ENCODE measurements around the gene TUB.

The TUB gene

DNA sequence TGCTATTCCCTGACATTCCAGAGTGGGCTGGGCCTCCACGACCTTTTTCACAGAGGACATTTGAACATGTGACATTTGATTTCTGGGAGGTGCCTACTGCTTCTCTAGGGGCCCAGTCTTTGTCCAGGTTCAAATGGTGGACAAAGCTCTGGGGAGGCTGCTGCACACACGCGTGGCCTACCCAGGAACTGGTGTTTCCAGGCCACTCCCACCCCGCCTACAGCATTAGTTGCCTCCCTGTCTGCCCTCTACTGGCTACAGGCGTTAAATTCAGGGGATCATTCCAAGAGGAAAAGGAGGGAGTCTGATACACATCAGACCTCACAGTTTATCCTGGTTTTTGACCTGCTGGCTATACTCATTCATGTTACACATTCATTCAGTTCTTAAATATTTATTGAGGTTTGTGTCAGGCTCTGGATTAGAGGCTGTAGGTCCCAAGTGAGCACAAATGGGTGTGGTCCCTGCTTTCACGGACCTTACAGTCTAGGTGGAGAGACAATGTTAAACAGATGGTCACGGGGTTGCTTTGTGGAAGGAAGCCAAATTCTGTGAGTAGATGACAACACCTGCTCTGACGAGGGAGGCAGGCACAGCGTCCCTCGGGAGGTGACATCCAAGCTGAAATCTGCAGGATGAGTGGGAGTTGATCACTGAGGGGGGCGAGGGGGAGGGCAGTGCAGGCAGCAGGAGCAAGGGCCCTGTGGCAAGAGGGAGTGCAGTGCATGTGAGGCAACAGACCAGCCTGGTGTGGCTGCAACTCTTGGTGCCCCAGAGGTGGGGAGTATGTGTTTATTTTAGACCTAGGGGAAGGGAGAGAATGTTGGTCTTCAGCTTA lies 11.8 kb downstream of the TUB start:
- DNase-seq, result no peak

DNA sequence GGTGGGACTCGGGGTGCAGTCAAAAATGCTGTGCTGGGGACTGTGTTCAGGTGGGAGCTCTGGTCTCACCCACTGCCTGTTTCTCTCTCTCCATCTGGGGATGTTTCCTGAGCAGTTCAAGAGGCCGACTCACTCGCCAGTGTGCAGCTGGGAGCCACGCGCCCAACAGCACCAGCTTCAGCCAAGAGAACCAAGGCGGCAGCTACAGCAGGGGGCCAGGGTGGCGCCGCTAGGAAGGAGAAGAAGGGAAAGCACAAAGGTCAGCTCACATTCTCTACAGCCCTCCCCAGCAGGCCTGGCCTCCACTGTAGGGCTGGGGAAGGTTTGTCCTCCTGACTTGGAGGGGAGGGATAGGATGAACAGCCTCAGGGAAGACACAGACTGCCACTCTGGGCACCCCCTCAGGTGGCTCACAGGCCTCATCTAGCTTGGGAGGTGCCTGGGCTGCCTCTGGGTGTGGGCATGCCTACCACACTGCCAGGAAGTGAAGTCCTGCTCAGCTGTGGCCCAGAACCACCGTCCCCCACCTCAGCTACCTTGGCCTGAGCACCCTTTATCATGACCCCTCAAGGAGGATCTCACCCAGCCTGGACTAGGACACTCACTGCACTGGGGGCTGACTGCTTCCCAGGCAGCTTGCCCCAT lies 13.0 kb downstream of the TUB start:
- no peak for DNase-seq

DNA sequence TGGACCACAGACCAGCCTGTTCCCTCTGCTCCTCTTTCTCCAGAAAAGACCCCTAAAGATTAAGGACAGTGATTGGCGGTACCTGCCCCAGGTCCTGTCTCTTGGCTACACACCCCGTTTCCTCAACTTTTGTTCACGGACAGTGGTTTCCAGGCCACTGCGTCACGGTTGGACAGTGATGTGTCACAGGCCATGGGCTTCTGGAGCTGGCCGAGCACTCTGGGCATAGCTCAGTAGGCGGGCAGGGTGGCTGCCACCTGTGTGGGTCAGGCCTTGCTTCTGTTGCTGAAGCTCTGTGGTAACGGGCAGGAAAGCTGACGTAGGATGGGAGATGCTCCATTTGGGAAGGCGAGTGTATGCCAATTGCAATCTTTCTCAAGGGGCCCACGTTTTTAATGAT lies 13.6 kb downstream of the TUB start:
- DNase-seq, result no peak

DNA sequence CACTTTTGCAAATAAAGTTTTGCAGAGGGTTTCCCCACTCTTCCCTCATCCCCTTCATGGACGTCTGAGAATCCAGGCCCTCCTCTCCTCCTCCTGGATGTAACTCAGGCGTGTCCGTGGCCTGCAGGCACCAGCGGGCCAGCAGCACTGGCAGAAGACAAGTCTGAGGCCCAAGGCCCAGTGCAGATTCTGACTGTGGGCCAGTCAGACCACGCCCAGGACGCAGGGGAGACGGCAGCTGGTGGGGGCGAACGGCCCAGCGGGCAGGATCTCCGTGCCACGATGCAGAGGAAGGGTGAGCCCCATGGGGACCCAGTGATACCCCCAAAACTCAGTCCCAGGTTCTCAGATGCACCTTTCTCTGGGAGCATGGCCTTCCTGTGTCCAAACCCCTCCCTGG lies 14.4 kb downstream of the TUB start:
- DNase-seq, result no peak

DNA sequence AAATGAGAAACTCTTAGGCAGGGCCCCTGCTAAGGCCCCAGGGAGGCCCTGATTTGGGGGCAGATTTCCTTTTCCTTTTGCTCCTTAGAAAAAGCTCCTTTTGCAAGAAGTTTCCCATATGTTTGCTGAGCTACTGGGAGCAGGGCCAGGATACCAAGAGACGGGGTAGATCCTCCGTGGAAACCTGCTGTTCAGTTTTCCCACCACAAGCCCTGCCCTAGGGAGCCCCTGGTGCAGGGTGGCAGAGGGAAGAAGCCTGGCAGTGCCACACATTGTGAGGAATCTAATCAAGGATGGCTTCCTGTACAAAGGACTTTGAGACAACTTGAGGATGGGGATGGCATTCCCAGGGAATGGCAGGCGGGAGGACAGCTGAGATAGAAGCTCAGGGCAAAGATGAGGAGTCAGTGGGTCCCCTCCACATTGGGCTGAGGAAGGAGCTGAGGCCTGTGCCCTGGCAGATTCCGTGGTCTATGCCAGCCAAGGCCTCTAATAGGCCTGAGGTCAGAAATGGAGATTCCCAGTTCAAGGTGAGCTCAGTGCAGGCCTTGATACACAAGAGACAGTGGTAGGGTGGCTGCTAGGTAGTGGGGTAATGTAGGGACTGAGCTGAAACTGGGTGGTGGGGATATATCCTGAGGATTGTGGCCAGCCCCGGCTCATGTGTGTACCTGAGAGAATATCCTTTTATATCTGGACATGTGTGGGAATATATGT lies 15.0 kb downstream of the TUB start:
- DNase-seq, result no peak

DNA sequence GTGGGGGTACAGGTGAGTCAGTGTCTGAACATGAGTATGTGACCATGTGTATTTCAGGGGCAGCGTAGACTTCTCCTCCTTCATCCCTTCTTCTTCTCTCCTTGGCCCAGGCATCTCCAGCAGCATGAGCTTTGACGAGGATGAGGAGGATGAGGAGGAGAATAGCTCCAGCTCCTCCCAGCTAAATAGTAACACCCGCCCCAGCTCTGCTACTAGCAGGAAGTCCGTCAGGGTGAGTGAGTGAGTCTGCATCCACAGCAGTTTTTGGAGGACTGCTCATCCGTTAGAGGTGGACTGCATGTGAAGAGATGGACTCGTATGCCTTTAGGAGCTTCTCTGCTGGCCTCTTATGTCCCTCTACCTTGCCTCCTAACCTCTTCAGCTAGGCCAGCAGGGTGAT lies 15.6 kb downstream of the TUB start:
- DNase-seq, result no peak

DNA sequence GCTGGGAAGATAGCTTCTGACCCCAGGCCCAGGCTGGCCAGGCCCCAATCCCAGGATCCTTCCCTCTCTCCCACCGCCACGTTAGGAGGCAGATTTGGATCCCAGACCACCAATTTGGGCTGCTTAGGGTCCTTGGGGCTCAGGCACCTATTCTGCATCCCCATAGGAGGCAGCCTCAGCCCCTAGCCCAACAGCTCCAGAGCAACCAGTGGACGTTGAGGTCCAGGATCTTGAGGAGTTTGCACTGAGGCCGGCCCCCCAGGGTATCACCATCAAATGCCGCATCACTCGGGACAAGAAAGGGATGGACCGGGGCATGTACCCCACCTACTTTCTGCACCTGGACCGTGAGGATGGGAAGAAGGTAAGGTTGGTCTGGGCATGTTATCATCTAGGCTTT lies 16.1 kb downstream of the TUB start:
- DNase-seq, result no peak

DNA sequence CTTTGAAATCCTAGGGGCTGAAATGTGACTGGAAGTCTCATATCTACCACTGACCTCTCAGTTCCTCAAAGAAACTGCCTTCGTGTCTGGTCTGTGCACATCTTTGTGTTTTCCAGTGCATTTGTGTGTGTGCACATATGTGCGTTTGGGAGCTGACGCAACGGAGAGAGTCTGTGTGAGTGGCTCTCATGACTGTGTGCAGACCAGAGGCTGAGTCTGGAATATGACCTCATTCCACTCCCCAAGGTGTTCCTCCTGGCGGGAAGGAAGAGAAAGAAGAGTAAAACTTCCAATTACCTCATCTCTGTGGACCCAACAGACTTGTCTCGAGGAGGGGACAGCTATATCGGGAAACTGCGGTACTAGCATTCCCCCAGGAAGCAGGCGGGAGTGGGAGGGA lies 16.5 kb downstream of the TUB start:
- no peak for DNase-seq

DNA sequence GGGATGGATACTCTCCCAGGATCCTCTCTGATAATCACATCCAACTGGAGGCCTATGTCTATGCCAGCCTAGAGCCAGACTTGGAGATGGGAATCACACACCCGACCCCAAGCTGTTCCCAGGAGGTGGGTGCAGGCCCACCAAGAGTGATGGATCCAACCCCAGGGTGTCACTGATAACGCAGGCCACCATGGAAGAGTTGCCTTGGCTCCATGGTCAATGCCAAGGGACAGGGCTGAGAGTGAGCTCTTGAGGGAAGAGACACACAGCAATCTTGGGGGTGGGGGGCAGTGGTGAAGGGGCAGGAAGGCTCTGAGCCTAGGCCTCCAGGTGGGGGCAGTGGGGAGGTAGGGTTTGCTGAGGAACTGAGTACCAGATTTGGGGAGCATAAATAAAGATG lies 16.9 kb downstream of the TUB start:
- no peak for DNase-seq

DNA sequence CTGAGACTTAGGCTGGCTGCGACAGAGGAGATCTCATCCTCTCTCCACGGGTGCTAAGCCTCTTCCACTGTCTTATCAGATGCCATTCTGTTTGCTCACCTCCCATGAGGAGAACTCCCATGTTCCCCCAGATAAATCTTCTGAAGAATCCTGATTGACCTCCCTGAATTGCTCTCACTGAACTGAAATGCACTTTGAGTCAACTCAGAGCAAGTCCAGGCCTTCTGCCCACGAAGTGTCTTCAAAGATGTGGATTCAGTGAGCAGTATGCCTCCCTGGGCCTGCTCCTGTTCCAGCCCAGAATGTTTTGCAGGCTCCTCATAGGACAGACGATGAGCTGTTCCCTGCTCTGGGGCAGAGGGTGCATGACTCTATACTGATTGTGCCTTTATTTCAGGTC lies 17.4 kb downstream of the TUB start:
- no peak for DNase-seq

DNA sequence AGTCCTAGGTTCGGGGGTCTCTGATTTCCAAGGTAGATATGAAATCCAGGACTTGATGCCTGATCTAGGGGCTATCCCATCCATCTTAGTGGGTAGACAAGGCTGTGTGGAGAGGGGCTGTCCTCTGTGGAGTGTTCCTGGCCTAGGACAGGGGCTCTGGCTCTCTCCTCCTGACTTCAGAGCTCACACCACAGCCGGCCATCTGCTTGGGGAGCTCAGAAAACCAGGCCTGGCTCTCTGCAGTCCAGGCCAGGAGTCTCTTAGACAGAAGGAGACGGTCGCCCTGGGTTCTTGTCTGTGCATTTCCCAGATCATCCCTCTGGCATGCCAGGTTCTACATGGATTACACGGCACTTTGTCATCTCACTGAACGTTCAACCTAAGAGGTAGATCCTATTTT lies 17.9 kb downstream of the TUB start:
- DNase-seq, result no peak

DNA sequence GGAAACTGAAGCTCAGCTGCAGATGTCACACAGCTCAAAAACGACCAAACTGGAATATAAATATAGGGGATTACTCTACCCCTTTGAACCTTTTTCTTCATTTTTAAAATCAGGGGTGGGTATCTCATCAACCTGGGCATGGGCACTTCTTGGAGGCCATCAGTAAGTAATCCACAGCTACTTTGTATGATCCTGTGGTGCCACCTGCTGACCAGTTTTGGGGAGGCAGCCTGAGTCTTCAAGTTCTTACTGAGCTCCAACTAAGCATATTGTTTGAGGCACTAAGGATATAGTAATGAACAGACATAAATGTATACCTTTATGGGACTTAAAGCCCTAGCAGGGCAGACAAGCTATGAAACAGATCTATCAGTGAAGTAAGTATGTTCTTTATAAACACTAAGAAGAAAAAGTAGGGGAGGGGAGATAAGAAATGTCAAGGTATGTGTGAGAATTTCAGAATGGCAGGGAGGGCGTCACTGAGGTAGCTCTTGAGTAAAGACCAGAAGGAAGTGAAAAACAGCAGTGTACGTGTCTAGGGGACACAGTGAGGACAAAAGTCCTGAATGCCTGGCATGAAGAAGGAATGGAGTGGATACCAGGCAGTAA lies 18.4 kb downstream of the TUB start:
- DNase-seq, result peak; percentile 21

DNA sequence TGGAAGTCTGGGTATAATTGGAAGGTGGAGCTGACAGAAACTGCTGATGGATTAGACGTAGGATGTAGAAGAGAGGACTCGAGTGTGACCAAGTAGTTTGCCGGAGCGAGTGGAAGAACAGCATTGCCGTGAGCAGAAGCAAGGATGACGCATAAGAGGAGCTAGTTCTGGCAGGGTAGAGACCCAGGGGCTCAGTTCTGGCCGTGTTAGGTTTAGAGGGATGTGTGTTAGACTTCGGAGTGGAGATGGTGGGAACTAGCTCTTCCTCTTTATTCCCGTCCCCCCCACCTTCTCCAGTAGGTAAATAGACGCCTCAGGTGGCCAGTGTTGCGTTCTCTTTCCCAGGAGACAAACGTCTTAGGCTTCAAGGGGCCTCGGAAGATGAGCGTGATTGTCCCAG lies 19.1 kb downstream of the TUB start:
- DNase-seq, result no peak

DNA sequence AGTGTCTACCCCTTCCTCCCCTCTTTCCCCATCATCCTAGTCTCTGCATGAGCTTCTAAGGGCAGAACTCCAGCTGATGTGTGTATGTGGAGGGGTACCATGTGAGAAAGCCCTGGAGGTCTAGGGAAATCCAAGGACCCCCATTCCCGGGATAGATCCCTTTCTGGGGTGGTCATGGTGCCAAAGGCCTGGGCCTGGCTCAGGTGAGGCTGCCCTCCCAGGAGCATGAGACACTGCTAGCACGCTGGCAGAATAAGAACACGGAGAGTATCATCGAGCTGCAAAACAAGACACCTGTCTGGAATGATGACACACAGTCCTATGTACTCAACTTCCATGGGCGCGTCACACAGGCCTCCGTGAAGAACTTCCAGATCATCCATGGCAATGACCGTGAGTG lies 19.6 kb downstream of the TUB start:
- no peak for DNase-seq

DNA sequence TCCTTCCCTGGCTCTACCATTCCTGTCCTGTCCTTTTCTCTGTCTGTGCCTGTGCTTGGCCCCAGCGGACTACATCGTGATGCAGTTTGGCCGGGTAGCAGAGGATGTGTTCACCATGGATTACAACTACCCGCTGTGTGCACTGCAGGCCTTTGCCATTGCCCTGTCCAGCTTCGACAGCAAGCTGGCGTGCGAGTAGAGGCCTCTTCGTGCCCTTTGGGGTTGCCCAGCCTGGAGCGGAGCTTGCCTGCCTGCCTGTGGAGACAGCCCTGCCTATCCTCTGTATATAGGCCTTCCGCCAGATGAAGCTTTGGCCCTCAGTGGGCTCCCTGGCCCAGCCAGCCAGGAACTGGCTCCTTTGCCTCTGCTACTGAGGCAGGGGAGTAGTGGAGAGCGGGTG lies 20.4 kb downstream of the TUB start:
- DNase-seq, result no peak

DNA sequence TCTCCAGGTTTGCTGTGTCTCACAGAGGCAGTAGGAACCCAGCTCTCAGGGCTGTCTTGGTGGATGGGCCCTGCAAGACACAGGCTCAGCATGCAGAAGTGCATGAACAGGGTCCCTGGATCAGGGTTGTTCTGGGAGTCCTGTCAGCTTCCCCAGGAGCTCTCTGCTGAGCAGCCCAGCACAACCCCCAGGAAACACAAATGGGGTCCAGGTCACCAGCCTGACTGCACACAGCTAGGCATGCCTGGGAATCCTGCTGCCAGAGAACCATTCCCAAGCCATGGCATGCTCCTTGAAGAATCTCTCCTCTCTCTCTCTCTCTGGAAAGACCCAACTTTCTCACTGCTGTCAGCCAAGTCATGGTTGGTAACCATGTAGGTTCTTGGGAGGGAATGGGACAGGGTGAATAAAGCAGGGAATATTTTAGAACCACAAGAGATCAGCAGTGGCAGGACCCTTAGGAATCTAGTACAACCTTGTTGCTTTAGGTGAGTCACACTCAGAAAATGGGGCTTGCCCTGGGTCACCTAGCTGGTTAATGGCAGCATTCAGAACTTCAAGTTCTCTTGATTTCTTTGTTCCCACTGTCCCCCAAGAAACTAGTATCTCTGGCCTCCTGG lies 21.4 kb downstream of the TUB start:
- DNase-seq, result no peak

DNA sequence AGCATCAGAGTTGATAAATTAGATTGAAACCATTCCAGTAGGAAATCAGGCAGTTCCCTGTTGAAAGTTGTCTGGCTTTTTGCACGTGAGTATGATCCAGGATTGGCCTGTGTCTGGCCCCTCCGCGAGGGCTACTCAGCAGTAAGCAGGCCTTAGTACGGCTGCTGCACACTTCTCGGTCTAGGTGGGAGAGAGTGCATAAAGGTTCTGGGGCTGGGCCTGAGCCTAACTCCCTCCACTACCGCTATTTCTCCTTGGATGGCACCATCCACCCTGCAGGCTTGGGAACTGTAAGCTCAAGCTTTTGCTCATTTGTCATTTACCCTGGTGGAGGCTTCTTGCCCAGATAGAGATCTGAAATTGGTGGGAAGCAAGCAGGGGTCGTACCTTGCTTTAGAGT lies 22.0 kb downstream of the TUB start:
- DNase-seq, result no peak

DNA sequence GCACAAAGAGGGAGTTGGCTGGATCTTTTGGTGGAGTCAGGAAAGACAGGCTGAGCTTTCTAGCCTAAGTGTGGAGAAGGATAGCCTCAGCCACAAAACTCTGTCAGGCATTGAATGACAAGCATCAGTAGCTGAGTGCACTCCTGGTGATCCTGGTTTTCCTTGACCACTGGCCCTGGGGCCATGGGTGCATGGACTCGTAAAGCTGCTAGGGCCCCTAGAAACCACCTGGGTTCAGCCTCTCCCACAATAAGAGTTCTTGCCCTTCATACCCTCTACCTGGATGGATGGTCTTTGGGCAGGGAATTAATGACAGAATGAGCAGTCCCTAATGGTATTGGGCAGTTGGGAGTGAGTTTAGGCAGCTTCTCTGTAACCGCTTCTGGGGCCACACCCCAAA lies 22.9 kb downstream of the TUB start:
- no peak for DNase-seq

DNA sequence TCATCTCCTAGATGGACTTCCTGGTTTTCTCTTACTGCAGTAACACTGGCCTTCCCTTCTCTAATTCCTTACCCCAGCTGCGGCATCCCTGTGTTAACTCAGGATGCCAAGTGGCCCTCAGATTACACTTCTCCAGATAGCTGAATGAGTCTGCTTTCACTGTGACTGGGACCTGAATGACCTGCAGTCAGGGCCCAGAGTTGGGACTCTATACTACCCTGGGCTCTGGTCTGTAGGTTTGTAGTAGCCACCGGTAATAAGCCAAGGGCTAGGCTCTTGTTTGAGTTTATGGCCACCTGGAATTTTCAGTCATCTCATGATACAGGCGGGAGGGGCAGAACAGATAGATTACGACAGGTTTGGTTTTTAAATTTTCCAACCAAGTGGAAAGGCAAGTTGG lies 24.1 kb downstream of the TUB start:
- no peak for DNase-seq

DNA sequence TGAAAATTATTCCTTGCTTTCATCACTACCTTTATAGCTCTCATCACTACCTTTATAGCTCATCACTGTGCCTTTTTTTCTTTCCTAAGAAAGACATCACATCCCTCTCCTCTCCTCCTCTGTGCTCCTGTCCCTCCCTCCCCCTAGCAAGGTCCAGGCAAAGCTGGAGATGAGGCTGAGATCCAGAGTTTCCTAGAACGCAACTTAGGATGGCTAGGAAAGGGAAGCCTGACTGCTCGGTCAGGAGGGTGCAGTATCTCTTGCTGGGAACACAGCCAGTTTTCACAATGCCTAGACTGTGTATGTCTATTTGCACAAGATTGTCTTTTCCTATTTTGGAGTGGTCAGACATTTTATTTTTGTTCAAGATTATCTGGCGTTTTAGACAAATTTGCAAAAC lies 24.7 kb downstream of the TUB start:
- DNase-seq, result no peak

DNA sequence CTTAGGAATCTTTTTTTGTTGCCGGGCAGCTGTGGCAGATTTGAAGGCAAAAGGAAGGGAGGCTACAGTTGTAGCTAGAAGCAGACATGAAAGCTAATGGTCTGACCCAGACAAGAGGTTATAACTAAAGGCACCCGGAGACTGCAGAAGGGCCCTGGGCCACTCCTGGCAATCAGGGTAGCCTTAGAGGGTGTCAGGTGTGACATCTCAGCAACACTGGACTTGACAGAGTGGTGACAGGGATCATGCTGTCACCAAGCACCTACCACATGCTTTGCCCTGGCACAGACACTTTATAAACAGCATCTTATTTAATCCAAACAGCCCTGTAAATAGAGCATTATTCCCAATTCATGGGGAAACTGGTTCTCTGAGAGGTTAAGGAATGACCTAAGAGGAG lies 25.7 kb downstream of the TUB start:
- no peak for DNase-seq

DNA sequence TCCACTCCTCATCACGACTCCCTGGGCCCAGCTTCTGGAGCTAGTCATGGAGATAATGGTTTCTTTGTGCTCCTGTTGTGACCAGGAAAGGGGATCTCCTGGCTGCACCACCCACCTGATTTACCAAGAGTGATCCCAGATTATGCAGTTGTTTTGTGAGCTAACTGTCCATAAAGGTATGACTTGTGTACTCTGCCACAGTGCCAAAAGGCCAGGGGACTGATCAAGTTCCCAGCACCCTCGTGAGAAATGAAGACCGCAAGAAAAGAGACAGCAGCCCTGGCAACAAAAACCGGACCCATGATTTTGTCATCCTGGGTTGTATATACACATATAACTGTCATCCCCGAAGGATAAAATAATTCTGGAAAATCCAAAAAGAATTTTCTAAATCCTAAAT lies 26.6 kb downstream of the TUB start:
- no peak for DNase-seq

DNA sequence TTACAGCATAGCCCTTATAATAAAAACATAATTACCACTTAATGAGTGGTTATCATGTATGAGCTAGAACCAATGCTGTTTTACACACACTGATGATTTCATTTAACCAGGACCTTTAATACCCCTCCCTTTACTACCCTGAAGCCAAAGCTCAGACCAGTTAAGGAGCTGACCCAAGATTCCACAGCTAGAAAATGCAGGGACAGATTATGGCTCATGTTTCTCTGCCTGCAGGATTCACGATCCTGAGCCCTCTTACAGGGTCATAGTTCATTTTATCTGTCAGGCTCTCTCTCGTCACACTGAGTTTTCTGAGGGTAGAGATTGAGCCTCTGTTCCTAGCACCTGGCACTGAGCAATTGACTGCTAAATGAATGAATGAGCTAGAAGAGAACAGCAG lies 27.4 kb downstream of the TUB start:
- DNase-seq, result no peak
